ENCODE results near the gene KIZ. TPM values are rescaled to one million over a fixed set of nuclear protein-coding genes. Genes with fewer than 3 reads are reported as not detected.

KIZ gene
- total and polyA plus RNA-seq, 11 donors, result 8.8 to 31.2 (median 23.6) TPM

- intact Hi-C loops (cut with DNase I), result no loop called here
- Histone ChIP-seq H3K27me3 (no peaks in the 10 kb centered on the region), H3K27ac (no peak overlapping the region), H3K36me3 (peaks cover 0 to 53% (median 24%) of the 10 kb centered on the region in 9 donors), H3K4me1 (no peaks in the 10 kb centered on the region), H3K9me3 (no peaks in the 10 kb centered on the region), H3K4me3 (no peak overlapping the region)
- TF ChIP-seq POLR2A (IDR thresholded peaks at IDR 0.05), result no peak
- TF ChIP-seq, protein P1, sequence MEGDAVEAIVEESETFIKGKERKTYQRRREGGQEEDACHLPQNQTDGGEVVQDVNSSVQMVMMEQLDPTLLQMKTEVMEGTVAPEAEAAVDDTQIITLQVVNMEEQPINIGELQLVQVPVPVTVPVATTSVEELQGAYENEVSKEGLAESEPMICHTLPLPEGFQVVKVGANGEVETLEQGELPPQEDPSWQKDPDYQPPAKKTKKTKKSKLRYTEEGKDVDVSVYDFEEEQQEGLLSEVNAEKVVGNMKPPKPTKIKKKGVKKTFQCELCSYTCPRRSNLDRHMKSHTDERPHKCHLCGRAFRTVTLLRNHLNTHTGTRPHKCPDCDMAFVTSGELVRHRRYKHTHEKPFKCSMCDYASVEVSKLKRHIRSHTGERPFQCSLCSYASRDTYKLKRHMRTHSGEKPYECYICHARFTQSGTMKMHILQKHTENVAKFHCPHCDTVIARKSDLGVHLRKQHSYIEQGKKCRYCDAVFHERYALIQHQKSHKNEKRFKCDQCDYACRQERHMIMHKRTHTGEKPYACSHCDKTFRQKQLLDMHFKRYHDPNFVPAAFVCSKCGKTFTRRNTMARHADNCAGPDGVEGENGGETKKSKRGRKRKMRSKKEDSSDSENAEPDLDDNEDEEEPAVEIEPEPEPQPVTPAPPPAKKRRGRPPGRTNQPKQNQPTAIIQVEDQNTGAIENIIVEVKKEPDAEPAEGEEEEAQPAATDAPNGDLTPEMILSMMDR (IDR thresholded peaks at IDR 0.05), result no peak
- 95 to 97% (median 97%) methylated on average over 10 of the region's 10 CpGs for WGBS, 4 donors
- DNase-seq, result no peak
- ATAC-seq, result no peak
Measured at GRCh38 chr20:21134883-21135493, 9.1 kb downstream of the KIZ start.

DNA sequence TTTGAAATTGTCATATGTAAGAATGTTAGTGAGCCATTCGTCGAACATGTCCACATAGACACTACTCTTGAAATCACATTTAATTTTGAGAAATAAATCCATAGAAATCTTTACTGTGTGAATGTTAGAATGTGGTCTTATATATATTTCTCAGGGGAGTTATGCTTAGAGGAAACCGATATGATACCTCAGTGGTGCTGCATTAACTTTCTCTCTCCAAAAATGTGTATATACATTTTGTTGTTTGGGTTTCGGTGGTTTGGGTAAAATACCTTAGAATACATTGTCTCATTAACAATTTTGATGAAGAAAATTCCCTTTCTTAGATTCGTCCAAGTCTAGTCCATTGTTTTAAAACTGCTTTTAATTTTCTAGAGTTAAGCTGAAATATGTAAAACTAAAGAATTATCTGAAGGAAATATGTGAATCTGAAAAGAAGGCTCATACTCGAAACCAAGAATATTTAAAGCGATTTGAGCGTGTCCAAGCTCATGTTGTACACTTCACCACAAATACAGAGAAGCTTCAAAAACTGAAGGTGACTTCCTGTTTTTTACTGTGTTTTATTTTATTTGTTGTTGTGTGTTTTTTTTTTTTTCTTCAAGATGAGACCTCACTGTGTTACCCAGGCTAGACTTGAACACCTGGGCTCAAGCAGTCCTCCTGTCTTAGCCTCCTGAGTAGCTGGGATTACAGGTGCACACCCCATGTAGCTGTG lies 10.3 kb downstream of the KIZ start:
- Histone ChIP-seq H3K27me3 (no peaks in the 10 kb centered on the region), H3K4me3 (no peak overlapping the region), H3K9me3 (no peaks in the 10 kb centered on the region), H3K36me3 (peaks cover 0 to 56% (median 24%) of the 10 kb centered on the region in 9 donors), H3K27ac (no peak overlapping the region), H3K4me1 (no peaks in the 10 kb centered on the region)
- 93 to 96% (median 94%) methylated on average over 8 of the region's 8 CpGs for WGBS, 4 donors
- ATAC-seq (no peak), DNase-seq (no peak)
- intact Hi-C loops (cut with DNase I), result no loop called here
- TF ChIP-seq POLR2A (IDR thresholded peaks at IDR 0.05), result no peak
- TF ChIP-seq, protein P1 (IDR thresholded peaks at IDR 0.05), result no peak

- no peak for TF ChIP-seq POLR2A (IDR thresholded peaks at IDR 0.05)
- TF ChIP-seq, protein P1 (IDR thresholded peaks at IDR 0.05), result no peak
- no peak overlapping the region for H3K4me3 ChIP-seq
- H3K9me3 ChIP-seq, result no peaks in the 10 kb centered on the region
- H3K4me1 ChIP-seq, result no peaks in the 10 kb centered on the region
- H3K27ac ChIP-seq, result no peak overlapping the region
- no peaks in the 10 kb centered on the region for H3K27me3 ChIP-seq
- peaks cover 0 to 51% (median 24%) of the 10 kb centered on the region in 9 donors for H3K36me3 ChIP-seq
- WGBS, 4 donors, result 41 to 73% (median 70%) methylated on average over 1 of the region's 1 CpG; no CpG with 5 or more reads in 1 of the 4 donors
- DNase-seq (no peak), ATAC-seq (peak in 1 of 4 donors; percentile 38)
- intact Hi-C loops (cut with DNase I), result no loop called here
Measured at GRCh38 chr20:21137078-21137477, 11.2 kb downstream of the KIZ start.

GRCh38 chr20:21139881-21140566 lies 14.1 kb downstream of the KIZ start:
- ATAC-seq (no peak), DNase-seq (no peak)
- peaks cover 0 to 40% (median 13%) of the 10 kb centered on the region in 9 donors for H3K36me3 ChIP-seq
- no peak for TF ChIP-seq POLR2A (IDR thresholded peaks at IDR 0.05)
- TF ChIP-seq, protein P1 (IDR thresholded peaks at IDR 0.05), result no peak
- intact Hi-C loops (cut with DNase I), result no loop called here
- WGBS, 4 donors, result 57 to 87% (median 67%) methylated on average over 3 of the region's 3 CpGs
- H3K9me3 ChIP-seq, result no peaks in the 10 kb centered on the region
- H3K4me1 ChIP-seq, result no peaks in the 10 kb centered on the region
- H3K4me3 ChIP-seq, result no peak overlapping the region
- H3K27me3 ChIP-seq, result no peaks in the 10 kb centered on the region
- no peak overlapping the region for H3K27ac ChIP-seq

All from heart left ventricle (tissue), 16 donors.